SK-N-SH (cell line): ENCODE results near the gene APP. TPM values are rescaled to one million over a fixed set of nuclear protein-coding genes. Genes with fewer than 3 reads are reported as not detected.

Experiments used
- CTCF ChIA-PET: fragments of 300-600, 350-600 bp; formaldehyde crosslinking; extraction: SDS; loops from one replicate; lab custom pipeline; 2021; lab: Yijun Ruan, JAX
- POLR2A ChIA-PET: fragments of 350-600 bp; sonication (Branson Sonifier 250); formaldehyde crosslinking; extraction: SDS; loops from one replicate; lab custom pipeline; 2020; ENCODE audit warnings: antibody characterized with exemption, inconsistent platforms; lab: Yijun Ruan, JAX
- DNase-seq: peaks from one replicate; pipeline ENCODE4 v3.0.0; 2012
- H2AFZ ChIP-seq: fragments of 200-600 bp; sonication (generic); 2 replicates; pipeline ENCODE4 v1.8.1; 2016; ENCODE audit warnings: antibody characterized with exemption, mild to moderate bottlenecking, low read depth
- H3F3A ChIP-seq: fragments of 200-600 bp; sonication (generic); replicated peaks from 2 replicates; pipeline ENCODE3; 2016; ENCODE audit warnings: antibody characterized with exemption, mild to moderate bottlenecking; ENCODE audit not compliant: insufficient read depth
- H3K27ac ChIP-seq, 2 experiments: fragments of 200-500 bp in 1 of 2; fragments of 200-600 bp in 1 of 2; sonication (Bioruptor generic) in 1 of 2; sonication (generic), shearing (Covaris generic) in 1 of 2; 2 replicates each; pipeline versions ENCODE4 v1.5.1 to v1.6.1; 2014 to 2016; ENCODE audit warnings: low read depth in 2 of 2, inconsistent platforms in 1 of 2, low read length in 1 of 2, mild to moderate bottlenecking in 1 of 2, mixed read lengths in 1 of 2
- H3K27me3 ChIP-seq: fragments of 200-600 bp; sonication (generic), shearing (Covaris generic); 2 replicates; pipeline ENCODE4 v1.6.1; 2016; ENCODE audit warnings: mixed run types; ENCODE audit not compliant: insufficient read depth
- H3K36me3 ChIP-seq, 2 experiments: fragments of 200-500 bp in 1 of 2; fragments of 200-600 bp in 1 of 2; sonication (Bioruptor generic) in 1 of 2; sonication (generic) in 1 of 2; replicated peaks in 1 of 2; 2 replicates each; pipeline versions ENCODE3 to v1.5.1; 2014 to 2016; ENCODE audit warnings: low read length in 1 of 2, mild to moderate bottlenecking in 1 of 2; ENCODE audit not compliant: insufficient read depth in 2 of 2, control insufficient read depth in 1 of 2
- H3K4me1 ChIP-seq, 2 experiments: fragments of 200-500 bp in 1 of 2; fragments of 200-600 bp in 1 of 2; sonication (Bioruptor generic) in 1 of 2; sonication (generic), shearing (Covaris generic) in 1 of 2; 2 replicates each; pipeline versions ENCODE4 v1.5.1 to v1.6.1; 2014 to 2016; ENCODE audit warnings: low read depth in 1 of 2, low read length in 1 of 2, mixed run types in 1 of 2; ENCODE audit not compliant: insufficient read depth in 2 of 2, control insufficient read depth in 1 of 2
- H3K4me2 ChIP-seq: fragments of 200-600 bp; sonication (generic), shearing (Covaris generic); 2 replicates; pipeline ENCODE4 v1.6.1; 2017; ENCODE audit warnings: mixed run types
- H3K4me3 ChIP-seq, 2 experiments: fragments of 200-500 bp in 1 of 2; fragments of 200-600 bp in 1 of 2; sonication (Bioruptor generic) in 1 of 2; sonication (generic), shearing (Covaris generic) in 1 of 2; 2 replicates each; pipeline versions ENCODE4 v1.5.1 to v1.8.1; 2014 to 2016; ENCODE audit warnings: low read depth in 2 of 2, inconsistent platforms in 1 of 2, low read length in 1 of 2, mild to moderate bottlenecking in 1 of 2, mixed read lengths in 1 of 2, moderate library complexity in 1 of 2
- H3K79me2 ChIP-seq: fragments of 200-600 bp; sonication (generic); 2 replicates; pipeline ENCODE4 v1.8.1; 2017; ENCODE audit warnings: mild to moderate bottlenecking; ENCODE audit not compliant: insufficient read depth
- H3K9ac ChIP-seq: fragments of 200-600 bp; sonication (generic); 2 replicates; pipeline ENCODE4 v1.6.1; 2017; ENCODE audit warnings: mixed run types
- H3K9me2 ChIP-seq: fragments of 200-600 bp; sonication (generic); 2 replicates; pipeline ENCODE4 v1.6.1; 2017; ENCODE audit warnings: mixed run types
- H3K9me3 ChIP-seq: fragments of 200-600 bp; sonication (generic); 2 replicates; pipeline ENCODE4 v1.6.1; 2017; ENCODE audit warnings: mixed run types, mild to moderate bottlenecking, moderate library complexity
- H4K20me1 ChIP-seq: fragments of 200-600 bp; sonication (generic); 2 replicates; pipeline ENCODE4 v1.6.1; 2017; ENCODE audit warnings: mild to moderate bottlenecking, mixed run types; ENCODE audit not compliant: insufficient read depth
- FOSL2 ChIP-seq: IDR thresholded peaks from 2 replicates; pipeline ENCODE4 v1.4.0; 2012; ENCODE audit warnings: low read depth, mild to moderate bottlenecking, moderate library complexity, borderline replicate concordance
- FOXM1 ChIP-seq: IDR thresholded peaks from 2 replicates; pipeline ENCODE4 v1.4.0; 2012; ENCODE audit warnings: low read depth, mild to moderate bottlenecking
- MEF2A ChIP-seq: IDR thresholded peaks from 2 replicates; pipeline ENCODE4 v1.4.0; 2012; ENCODE audit warnings: low read depth, borderline replicate concordance
- MXI1 ChIP-seq: IDR thresholded peaks from 2 replicates; pipeline ENCODE4 v1.6.1; 2012; ENCODE audit warnings: mild to moderate bottlenecking, low read depth, low read length, improper control_type of control experiment
- PBX3 ChIP-seq: IDR thresholded peaks from 2 replicates; pipeline ENCODE4; 2012
- POLR2AphosphoS5 ChIP-seq: IDR thresholded peaks from 2 replicates; pipeline ENCODE4 v1.6.1; 2012; ENCODE audit warnings: low read depth, low read length
- RAD21 ChIP-seq: IDR thresholded peaks from 2 replicates; pipeline ENCODE4 v1.6.1; 2012; ENCODE audit warnings: mild to moderate bottlenecking, low read length
- RCOR1 ChIP-seq: fragments of 150-350 bp; IDR thresholded peaks from 2 replicates; pipeline ENCODE4 v1.6.1; 2017; ENCODE audit warnings: antibody characterized with exemption, low read length
- RFX5 ChIP-seq: IDR thresholded peaks from 2 replicates; pipeline ENCODE4 v1.6.1; 2012; ENCODE audit warnings: mild to moderate bottlenecking, improper control_type of control experiment, low read length
- RXRA ChIP-seq: IDR thresholded peaks from 2 replicates; pipeline ENCODE4 v1.4.0; 2012; ENCODE audit warnings: low read depth, mild to moderate bottlenecking, borderline replicate concordance
- SMC3 ChIP-seq: IDR thresholded peaks from 2 replicates; pipeline ENCODE4 v1.6.1; 2012; ENCODE audit warnings: low read depth, low read length, improper control_type of control experiment
- TAF1 ChIP-seq: IDR thresholded peaks from 2 replicates; pipeline ENCODE4 v1.6.1; 2012; ENCODE audit warnings: low read depth, mild to moderate bottlenecking, low read length, moderate library complexity, borderline replicate concordance
- TCF12 ChIP-seq: IDR thresholded peaks from 2 replicates; pipeline ENCODE4 v1.4.0; 2012
- TEAD4 ChIP-seq: IDR thresholded peaks from 2 replicates; pipeline ENCODE4 v1.4.0; 2012; ENCODE audit warnings: mild to moderate bottlenecking, borderline replicate concordance; ENCODE audit not compliant: insufficient read depth
- USF1 ChIP-seq: IDR thresholded peaks from 2 replicates; pipeline ENCODE4 v1.4.0; 2012; ENCODE audit warnings: low read depth, borderline replicate concordance
- USF2 ChIP-seq: fragments of 150-350 bp; IDR thresholded peaks from 2 replicates; pipeline ENCODE4 v1.6.1; 2017; ENCODE audit warnings: antibody characterized with exemption, low read length, low read depth, borderline replicate concordance
- WGBS: methylation state at CpG from one replicate; pipeline ENCODE4 v1.1.6; 2017; ENCODE audit warnings: low lambda C conversion rate; 5-methylcytosine and 5-hydroxymethylcytosine counted together
- polyA plus RNA-seq, 3 experiments: library from polyadenylated mRNA; depleted of rRNA; stranded (reverse); fragments of >200 nt; gene quantifications; 2 replicates each; pipeline ENCODE4 v1.2.3, GENCODE V29; 2012

APP gene
- polyA plus RNA-seq, 1 of the 3 experiments (the other 2 are of a cell fraction): 780 TPM

GRCh38 chr21:26107429-26107828 is 63.1 kb downstream of the APP start:
- no peak overlapping the region for H3K27ac ChIP-seq
- peaks cover 13 to 23% of the 10 kb centered on the region in 2 experiments for H3K36me3 ChIP-seq
- H2AFZ ChIP-seq: no peak overlapping the region
- POLR2A ChIA-PET: no interaction called here
- no peaks in the 10 kb centered on the region for H3K9me2 ChIP-seq
- TF ChIP-seq RCOR1: no peak
- no peak for TF ChIP-seq TCF12
- no peak for TF ChIP-seq POLR2AphosphoS5
- no peak for TF ChIP-seq USF2
- TF ChIP-seq TEAD4: no peak
- TF ChIP-seq FOXM1: no peak
- no peak for TF ChIP-seq RAD21
- TF ChIP-seq RFX5: no peak
- TF ChIP-seq TAF1: no peak
- TF ChIP-seq FOSL2: no peak
- TF ChIP-seq USF1: no peak
- no peak for TF ChIP-seq MXI1
- no peak for TF ChIP-seq SMC3
- no peak for TF ChIP-seq PBX3
- TF ChIP-seq, all 33 proteins: peak for 0
- CTCF ChIA-PET: no interaction called here
- H4K20me1 ChIP-seq: no peaks in the 10 kb centered on the region
- peaks cover 6% of the 10 kb centered on the region for H3F3A ChIP-seq
- no peaks in the 10 kb centered on the region for H3K27me3 ChIP-seq
- no peak overlapping the region for H3K4me3 ChIP-seq
- DNase-seq: no peak
- 96% methylated on average over 4 of the region's 4 CpGs for WGBS
- H3K4me2 ChIP-seq: no peak overlapping the region
- peaks cover 62% of the 10 kb centered on the region for H3K79me2 ChIP-seq
- peaks cover 0 to 3% of the 10 kb centered on the region in 2 experiments; a peak in 1 of 4 replicates for H3K4me1 ChIP-seq
- H3K9me3 ChIP-seq: no peaks in the 10 kb centered on the region
- no peak overlapping the region for H3K9ac ChIP-seq

DNA sequence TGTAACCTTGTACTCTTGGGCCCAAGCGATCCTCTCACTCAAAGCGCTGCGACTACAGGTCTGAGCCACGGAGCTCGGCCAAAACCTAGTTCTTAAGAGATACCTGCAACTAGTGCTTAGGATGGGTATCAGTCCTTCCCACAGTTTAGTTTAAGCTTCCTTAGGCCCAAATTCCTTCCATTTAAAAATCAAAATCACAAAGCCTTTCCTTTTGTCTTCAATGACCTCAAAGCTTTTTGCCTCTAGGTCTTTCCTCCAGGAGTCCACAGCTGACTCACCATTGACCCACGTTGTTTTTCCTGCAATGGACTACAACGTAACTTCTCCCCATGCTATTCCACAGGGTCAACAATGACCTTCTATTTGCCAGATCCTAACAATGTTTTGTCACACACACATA is 64.0 kb downstream of the APP start:
- Histone ChIP-seq H3K9ac (no peak overlapping the region), H3K4me3 (no peak overlapping the region), H3K27ac (no peak overlapping the region), H3K9me2 (no peaks in the 10 kb centered on the region), H3K27me3 (no peaks in the 10 kb centered on the region), H3K79me2 (peaks cover 56% of the 10 kb centered on the region), H3K4me2 (no peak overlapping the region), H4K20me1 (no peaks in the 10 kb centered on the region), H3K4me1 (no peaks in the 10 kb centered on the region), H2AFZ (no peak overlapping the region), H3K36me3 (peaks cover 13 to 23% of the 10 kb centered on the region in 2 experiments), H3K9me3 (no peaks in the 10 kb centered on the region), H3F3A (peaks cover 2% of the 10 kb centered on the region)
- over 99% methylated on average over 7 of the region's 7 CpGs for whole genome bisulfite sequencing
- TF ChIP-seq MEF2A (no peak), RXRA (no peak), RCOR1 (no peak), TAF1 (no peak), POLR2AphosphoS5 (no peak)
- ChIA-PET CTCF (no interaction called here), POLR2A (no interaction called here)
- DNase-seq: no peak
